Loucy (cell line): ENCODE results near the gene PPP1R14B.

Experiments used
- H2AFZ ChIP-seq: fragments of 200-600 bp; sonication (generic); 2 replicates; pipeline ENCODE4 v1.6.0; 2016; ENCODE audit warnings: antibody characterized with exemption, mild to moderate bottlenecking, low read length, moderate library complexity
- H3F3A ChIP-seq: fragments of 200-600 bp; 2 replicates; pipeline ENCODE4 v1.6.0; 2016; ENCODE audit warnings: antibody characterized with exemption, low read depth, mild to moderate bottlenecking
- H3K27me3 ChIP-seq: fragments of 200-600 bp; sonication (generic); 2 replicates; pipeline ENCODE4 v1.6.1; 2014; ENCODE audit warnings: low read length, mild to moderate bottlenecking; ENCODE audit not compliant: insufficient read depth, poor library complexity, severe bottlenecking
- H3K36me3 ChIP-seq: fragments of 200-600 bp; sonication (generic); 2 replicates; pipeline ENCODE4 v1.6.1; 2016; ENCODE audit warnings: low read length; ENCODE audit not compliant: insufficient read depth
- H3K4me1 ChIP-seq: fragments of 200-600 bp; sonication (generic); 2 replicates; pipeline ENCODE4 v1.5.1; 2014; ENCODE audit warnings: low read length, mild to moderate bottlenecking; ENCODE audit not compliant: insufficient read depth, poor library complexity, severe bottlenecking
- H3K4me2 ChIP-seq: fragments of 200-600 bp; sonication (generic); 2 replicates; pipeline ENCODE4 v1.6.0; 2014; ENCODE audit warnings: antibody characterized with exemption, low read length, low read depth, mild to moderate bottlenecking; ENCODE audit not compliant: poor library complexity, severe bottlenecking
- H3K4me3 ChIP-seq: fragments of 200-600 bp; sonication (generic); 2 replicates; pipeline ENCODE4 v1.5.1; 2014; ENCODE audit warnings: low read length, mild to moderate bottlenecking, mixed read lengths; ENCODE audit not compliant: poor library complexity, severe bottlenecking
- H3K79me2 ChIP-seq: fragments of 200-600 bp; sonication (generic); 2 replicates; pipeline ENCODE4 v1.6.1; 2014; ENCODE audit warnings: low read length; ENCODE audit not compliant: insufficient read depth
- H3K9ac ChIP-seq: fragments of 200-600 bp; sonication (generic); 2 replicates; pipeline ENCODE4 v1.6.0; 2014; ENCODE audit warnings: mild to moderate bottlenecking, low read depth, low read length, moderate library complexity; ENCODE audit not compliant: poor library complexity, severe bottlenecking
- H3K9me2 ChIP-seq: fragments of 200-600 bp; sonication (generic); replicated peaks from 2 replicates; pipeline ENCODE4 v1.6.1; 2016; ENCODE audit warnings: low read depth, low read length, mixed read lengths
- H3K9me3 ChIP-seq: fragments of 200-600 bp; sonication (generic); 2 replicates; pipeline ENCODE4 v1.6.1; 2014; ENCODE audit warnings: mild to moderate bottlenecking, antibody characterized with exemption, low read length, low read depth; ENCODE audit not compliant: insufficient read depth
- H4K20me1 ChIP-seq: fragments of 200-600 bp; sonication (generic); 2 replicates; pipeline ENCODE4 v1.6.0; 2014; ENCODE audit warnings: antibody characterized with exemption, low read length, mild to moderate bottlenecking; ENCODE audit not compliant: insufficient read depth, poor library complexity, severe bottlenecking
- EZH2phosphoT487 ChIP-seq: fragments of 200-600 bp; IDR thresholded peaks from 2 replicates; pipeline ENCODE4 v1.6.1; 2018; ENCODE audit warnings: antibody characterized with exemption, mild to moderate bottlenecking, moderate library complexity, borderline replicate concordance
- TF ChIP-seq, protein P1 (sequence below): fragments of 200-600 bp; sonication (generic); conservative IDR thresholded peaks from 2 replicates; pipeline ENCODE4 v1.5.1; 2014; ENCODE audit warnings: mild to moderate bottlenecking, antibody characterized with exemption, low read length

PPP1R14B gene

DNA sequence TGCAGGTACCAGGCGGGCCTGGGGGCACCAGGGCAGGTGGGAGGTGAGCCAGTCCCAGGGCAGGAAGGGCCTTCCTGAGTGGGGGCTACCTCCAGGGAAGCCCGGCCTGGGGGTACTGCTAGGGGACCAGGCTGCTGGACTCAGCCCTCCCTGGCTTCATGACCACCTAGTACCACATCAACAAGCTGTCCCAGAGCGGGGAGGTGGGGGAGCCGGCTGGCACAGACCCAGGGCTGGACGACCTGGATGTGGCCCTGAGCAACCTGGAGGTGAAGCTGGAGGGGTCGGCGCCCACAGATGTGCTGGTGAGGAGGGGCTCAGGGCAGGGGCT is 27.4 kb downstream of the PPP1R14B start:
- TF ChIP-seq, protein P1, sequence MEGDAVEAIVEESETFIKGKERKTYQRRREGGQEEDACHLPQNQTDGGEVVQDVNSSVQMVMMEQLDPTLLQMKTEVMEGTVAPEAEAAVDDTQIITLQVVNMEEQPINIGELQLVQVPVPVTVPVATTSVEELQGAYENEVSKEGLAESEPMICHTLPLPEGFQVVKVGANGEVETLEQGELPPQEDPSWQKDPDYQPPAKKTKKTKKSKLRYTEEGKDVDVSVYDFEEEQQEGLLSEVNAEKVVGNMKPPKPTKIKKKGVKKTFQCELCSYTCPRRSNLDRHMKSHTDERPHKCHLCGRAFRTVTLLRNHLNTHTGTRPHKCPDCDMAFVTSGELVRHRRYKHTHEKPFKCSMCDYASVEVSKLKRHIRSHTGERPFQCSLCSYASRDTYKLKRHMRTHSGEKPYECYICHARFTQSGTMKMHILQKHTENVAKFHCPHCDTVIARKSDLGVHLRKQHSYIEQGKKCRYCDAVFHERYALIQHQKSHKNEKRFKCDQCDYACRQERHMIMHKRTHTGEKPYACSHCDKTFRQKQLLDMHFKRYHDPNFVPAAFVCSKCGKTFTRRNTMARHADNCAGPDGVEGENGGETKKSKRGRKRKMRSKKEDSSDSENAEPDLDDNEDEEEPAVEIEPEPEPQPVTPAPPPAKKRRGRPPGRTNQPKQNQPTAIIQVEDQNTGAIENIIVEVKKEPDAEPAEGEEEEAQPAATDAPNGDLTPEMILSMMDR = no peak
- no peak for TF ChIP-seq EZH2phosphoT487
- H3K9me3 ChIP-seq = no peaks in the 10 kb centered on the region
- peaks cover 1% of the 10 kb centered on the region; the same call in 1 of the 2 replicates for H3K79me2 ChIP-seq
- no peaks in the 10 kb centered on the region for H3F3A ChIP-seq
- H4K20me1 ChIP-seq = no peaks in the 10 kb centered on the region
- no peak overlapping the region for H3K9ac ChIP-seq
- no peaks in the 10 kb centered on the region for H3K4me1 ChIP-seq
- H2AFZ ChIP-seq = no peak overlapping the region
- no peak overlapping the region for H3K4me3 ChIP-seq
- no peaks in the 10 kb centered on the region for H3K27me3 ChIP-seq
- no peaks in the 10 kb centered on the region for H3K9me2 ChIP-seq
- H3K4me2 ChIP-seq = no peak overlapping the region
- peaks cover 27% of the 10 kb centered on the region; the same call in 1 of the 2 replicates for H3K36me3 ChIP-seq

DNA sequence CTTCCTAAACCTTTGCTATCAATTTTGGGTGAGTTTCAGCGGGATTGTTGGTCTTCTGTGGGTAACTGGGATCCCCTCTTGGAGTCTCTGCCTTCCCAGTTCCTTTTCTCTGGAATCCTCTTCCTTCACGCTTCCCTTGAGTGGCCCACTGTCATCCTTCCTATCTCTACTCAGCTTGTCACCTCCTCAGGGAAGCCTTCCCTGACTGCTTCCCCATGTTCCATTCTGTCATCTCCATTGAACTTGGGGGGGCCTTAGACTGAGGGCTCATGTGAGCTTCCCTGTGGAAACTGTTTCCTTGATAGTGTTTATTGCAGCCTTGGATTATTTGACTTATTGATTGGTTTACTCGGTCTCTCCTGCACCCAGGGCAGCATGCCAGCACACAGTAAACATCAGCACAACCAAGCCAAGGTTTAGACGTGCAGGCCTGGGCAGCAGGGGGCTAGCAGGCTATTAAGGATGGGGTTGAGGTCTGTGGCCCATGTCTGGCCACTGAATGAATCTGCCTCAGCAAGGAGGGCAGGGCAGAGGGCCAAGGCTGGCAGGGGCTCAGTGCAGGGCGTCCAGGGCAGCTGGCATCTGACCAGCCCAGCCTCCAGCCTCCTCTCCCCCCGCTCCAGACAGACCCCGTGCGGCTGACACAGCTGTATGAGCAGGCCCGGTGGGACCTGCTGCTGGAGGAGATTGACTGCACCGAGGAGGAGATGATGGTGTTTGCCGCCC is 28.0 kb downstream of the PPP1R14B start:
- Histone ChIP-seq H3K4me3 (no peak overlapping the region), H4K20me1 (no peaks in the 10 kb centered on the region), H2AFZ (no peak overlapping the region), H3K9ac (no peak overlapping the region), H3K9me3 (no peaks in the 10 kb centered on the region), H3K4me1 (no peaks in the 10 kb centered on the region), H3F3A (no peaks in the 10 kb centered on the region), H3K27me3 (no peaks in the 10 kb centered on the region), H3K9me2 (no peaks in the 10 kb centered on the region), H3K4me2 (no peak overlapping the region), H3K79me2 (no peaks in the 10 kb centered on the region), H3K36me3 (peaks cover 27% of the 10 kb centered on the region; the same call in 1 of the 2 replicates)
- TF ChIP-seq, protein P1 = no peak
- TF ChIP-seq EZH2phosphoT487 = no peak

DNA sequence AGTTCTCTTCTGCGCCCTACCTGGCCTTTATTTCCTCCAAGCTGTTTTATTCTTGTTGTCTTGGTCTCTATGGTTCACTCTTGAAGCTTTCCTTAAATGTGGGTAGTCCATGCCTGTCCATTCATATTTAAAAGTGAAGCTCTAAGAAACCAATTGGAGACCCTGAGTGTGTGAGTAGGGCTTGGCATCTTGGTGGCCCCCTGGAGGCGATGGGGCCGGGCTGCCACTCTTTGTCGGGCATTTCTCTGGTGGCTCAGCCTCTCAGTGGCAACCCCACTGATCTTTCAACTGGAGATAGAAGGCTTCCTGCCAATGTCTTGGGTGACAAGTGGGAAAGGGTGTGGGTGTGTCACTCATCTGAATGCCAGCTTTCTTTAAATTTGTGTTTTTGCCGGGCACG is 29.9 kb downstream of the PPP1R14B start:
- Histone ChIP-seq H3K9ac (no peak overlapping the region), H3K27me3 (no peaks in the 10 kb centered on the region), H2AFZ (no peak overlapping the region), H3K79me2 (no peaks in the 10 kb centered on the region), H3K4me3 (no peak overlapping the region), H3K4me2 (no peak overlapping the region), H3K4me1 (no peaks in the 10 kb centered on the region), H3K9me2 (no peaks in the 10 kb centered on the region), H4K20me1 (no peaks in the 10 kb centered on the region), H3F3A (no peaks in the 10 kb centered on the region; the same call in 1 of the 2 replicates), H3K36me3 (peaks cover 26% of the 10 kb centered on the region; the same call in 1 of the 2 replicates), H3K9me3 (no peaks in the 10 kb centered on the region)
- TF ChIP-seq, protein P1 = peak; percentile 54
- no peak for TF ChIP-seq EZH2phosphoT487
